DMS53 treated with DMSO at 0.1 percent for 48 hours (cell line): Measurements from ENCODE around the gene PEX3.
"Not testable (repeated sequence)": the region's sequence is repeated elsewhere in the genome, so short reads cannot be mapped to it uniquely, and the experiment has no call there.

Experiments used
- DNase-seq: peaks from one replicate; lab custom pipeline; 2025; ENCODE audit not compliant: unreplicated experiment; lab: John Stamatoyannopoulos, UW

The PEX3 gene

DNA sequence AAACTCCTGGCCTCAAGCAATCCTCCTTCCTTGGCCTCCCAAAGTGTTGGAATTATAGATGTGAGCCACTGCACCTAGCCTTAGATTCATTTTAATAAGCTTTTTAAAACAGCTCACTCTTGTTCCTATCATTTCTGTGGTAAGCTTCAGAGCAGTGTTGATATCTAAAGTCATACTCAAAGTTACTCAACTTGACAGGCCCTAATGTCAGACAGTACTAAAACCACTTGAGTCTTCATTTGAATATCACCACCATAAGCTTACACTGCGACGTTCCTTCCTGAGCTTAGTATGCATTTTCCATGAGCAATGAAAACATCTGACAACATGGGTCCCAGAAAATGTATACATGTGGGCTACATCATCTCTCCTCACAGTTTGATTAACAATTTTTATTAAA, 54.9 kb downstream of the PEX3 start:
- DNase-seq, result no peak

DNA sequence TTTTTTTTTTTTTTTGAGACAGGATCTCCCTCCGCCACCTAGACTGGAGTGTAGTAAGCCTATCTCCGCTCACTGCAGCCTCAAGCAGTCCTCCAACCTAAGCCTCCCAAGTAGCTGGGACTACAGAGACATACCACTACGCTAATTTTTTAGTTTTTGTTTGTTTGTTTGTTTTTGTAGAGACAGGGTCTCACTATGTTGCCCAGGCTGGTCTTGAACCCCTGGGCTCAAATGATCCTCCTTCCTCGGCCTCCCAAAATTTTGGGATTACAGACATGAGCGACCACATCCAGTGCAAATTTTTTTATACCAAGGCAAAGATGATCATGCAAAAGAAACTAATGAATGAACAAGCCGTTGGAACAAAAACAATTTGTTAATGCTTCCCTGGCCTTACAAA, 55.6 kb downstream of the PEX3 start:
- DNase-seq, result no peak

DNA sequence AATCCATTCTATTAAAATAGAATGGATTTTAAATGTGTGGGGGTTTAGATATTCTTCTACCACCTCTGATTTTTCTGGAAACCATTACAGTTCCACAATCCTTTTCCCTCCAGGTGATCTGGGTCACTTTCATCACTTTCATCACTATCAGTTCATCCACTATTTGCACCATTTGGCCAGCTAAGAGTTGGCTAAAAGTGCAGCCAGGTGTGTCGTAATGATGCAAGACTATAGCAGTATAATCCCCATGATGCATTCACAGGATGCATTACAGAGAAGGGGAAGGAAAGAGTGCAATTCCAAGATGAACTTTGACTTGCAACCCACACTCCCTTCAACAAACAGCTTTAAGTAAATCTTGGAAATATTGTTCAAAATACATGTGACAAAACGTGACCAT, 56.0 kb downstream of the PEX3 start:
- no peak for DNase-seq

DNA sequence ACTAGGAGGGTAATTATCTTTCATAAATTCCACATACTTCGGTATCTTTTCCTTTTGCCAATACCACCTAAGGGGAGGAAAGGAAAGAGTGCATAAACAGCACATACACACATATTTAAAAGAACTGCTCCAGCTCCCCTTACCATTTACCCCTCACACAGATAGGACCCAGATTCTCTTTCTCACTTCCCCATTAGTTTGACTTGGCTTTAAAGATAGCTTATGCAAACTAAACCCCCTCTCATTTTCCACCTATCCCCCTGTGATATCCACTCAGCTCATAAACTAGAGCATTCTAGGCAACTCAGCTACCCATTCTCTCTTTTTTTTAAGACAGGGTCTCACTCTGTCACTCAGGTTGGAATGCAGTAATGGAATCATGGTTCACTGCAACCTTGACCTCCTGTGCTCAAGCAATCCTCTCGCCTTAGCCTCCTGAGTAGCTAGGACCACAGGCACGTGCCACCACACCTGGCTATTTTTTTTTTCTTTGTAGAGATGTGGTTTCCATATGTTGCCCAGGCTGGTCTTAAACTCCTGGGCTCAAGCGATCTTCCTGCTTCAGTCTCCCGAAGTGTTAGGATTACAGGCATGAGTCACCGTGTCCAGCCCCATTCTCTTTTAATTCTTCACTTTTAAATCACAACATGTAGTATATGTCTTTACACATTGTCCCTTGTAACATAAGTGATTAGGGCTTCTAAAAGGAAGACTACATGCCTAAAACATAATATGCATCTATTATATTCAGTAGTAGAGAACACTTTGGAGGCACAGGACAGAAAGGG, 56.9 kb downstream of the PEX3 start:
- DNase-seq, result no peak

DNA sequence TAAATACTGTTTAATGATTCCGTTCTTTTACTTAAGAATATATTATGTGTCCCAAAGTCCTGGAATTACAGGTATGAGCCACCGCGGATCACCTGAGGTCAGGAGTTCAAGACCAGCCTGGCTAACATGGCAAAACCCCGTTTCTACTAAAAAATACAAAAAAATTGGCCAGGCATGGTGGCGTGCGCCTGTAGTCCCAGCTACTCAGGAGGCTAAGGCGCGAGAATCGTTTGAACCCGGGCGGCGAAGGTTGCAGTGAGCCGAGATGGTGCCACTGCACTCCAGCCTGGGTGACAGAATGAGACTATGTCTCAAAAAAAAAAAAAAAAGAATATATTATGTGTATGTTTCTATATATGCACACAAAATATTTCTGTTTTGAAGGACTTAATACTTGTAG, 59.7 kb downstream of the PEX3 start:
- DNase-seq, result not testable (repeated sequence)

DNA sequence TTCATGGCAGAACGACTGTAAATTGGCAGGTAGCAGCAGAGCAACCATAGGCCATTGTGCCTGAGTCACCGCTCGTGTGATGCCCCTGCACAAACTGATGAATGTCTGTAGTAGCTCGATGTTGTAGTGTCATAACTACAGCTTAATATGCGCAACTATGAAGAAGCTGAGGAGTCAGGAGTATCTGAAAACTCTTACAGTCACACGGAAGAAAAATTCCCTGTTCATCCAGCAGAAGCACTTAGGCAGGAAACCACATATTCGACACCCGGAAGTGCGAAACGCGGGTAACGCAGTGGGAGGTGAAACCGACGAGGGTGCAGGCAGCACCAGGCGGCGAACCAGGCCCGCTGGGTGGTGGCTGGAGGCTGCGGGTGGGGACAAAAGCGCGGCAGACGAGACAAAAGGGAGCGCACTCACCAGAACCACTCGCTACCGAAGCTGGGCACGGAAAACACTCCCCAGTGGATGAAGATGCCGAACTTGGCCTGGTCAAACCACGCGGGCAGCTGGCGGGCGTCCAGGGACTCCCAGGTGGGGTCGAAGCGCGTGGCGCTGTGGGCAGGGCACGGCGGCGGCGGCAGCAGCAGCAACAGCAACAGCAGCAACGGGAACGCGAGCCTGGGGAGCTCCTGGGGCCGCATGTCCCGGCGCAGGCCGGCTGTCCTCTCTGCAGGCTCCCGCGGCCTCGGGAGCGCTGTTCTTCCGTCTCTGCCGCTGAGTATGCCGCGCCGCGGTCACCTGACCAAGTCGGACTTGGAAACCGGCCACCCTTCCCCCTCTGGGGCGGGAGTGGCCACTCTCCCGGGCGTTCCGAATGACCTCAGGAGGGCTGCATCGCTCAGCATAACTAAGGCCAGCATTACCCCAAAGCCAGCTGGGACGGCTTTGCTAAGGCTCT, 60.6 kb downstream of the PEX3 start, which contains the start of gene FUCA2:
FUCA2 (minus strand) TSS at position 730 of the 901 bp plus-strand sequence; CDS start at position 644, 86 bp downstream.
- peak; percentile 44 for DNase-seq

DNA sequence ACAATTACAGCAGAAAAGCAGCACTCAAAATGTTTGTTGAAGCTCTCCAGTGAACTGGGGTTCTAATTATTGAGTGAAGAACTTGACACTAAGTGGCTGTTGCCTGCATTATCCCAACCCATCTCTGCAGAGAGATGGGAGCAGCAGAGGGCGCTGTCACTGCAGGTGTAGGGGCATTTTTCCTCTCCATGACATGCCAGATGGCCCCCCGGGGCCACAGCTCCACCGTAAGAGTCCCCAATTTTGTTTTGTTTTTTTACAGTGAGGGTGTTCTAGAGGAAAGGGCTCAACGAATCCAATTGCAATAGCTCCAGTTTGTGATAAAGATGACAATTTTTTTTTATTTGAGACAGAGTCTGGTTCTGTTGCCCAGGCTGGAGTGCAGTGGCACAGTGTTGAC, 62.8 kb downstream of the PEX3 start:
- no peak for DNase-seq

DNA sequence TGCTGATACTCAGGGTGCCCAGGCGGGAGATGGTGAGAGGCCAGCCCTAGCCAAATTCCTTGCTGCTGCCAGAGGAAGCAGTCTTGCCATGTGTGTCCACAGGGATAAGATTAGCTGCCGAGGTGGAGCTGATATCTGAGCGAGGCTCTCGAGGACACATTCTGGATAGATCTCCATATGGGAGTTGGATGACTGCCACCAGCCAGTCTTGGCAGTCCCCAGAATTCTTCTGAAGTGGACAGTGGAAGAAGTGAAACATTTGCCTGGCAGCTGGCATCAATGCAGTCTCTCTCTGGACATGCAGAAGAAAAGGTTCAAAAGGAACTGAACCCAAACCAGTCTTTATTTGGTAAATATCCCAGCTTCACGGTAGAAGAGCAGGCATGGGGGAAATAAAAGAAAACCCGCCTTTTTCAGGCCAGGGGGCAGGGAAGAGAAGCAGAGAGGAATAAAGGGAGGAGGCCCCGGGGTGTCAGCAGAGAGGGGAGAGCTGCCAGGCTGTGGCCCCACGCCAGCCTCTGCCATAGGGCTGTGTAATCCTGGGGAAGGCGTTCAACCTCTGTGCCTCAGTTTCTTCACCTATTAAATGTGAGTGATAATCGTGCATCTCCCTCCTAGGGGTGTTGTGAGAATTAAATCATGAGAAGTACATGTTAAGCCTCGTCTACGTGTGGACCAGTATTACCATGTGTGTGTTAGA, 64.6 kb downstream of the PEX3 start:
- DNase-seq, result no peak

DNA sequence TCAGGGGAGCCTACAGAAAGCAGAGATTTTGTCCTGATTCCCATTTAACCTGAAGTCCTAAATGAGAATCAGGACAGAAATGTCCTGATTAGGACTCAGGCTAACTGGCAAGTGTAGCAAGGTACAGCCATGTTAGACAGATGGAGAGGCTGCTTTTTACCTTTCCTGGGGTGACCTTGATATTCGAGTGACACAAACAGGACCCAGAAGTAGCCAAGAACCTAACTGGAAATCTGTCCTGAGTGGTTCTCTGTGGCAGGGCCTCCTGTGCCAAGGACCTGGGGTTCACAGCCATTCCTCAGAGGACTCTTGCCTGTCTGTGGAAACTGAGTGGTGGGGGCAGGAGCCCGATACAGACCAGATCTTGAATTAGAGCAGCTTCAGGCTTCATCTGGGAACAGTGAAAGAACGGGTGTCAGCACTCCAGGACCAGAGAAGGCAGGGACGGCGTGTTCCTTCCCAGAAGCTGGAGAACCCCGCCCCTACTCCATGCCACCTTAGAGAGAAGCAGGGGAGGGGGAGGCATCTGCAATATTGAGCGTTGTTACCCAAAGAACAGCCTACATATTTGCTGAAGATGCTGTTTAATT, 65.3 kb downstream of the PEX3 start:
- DNase-seq, result no peak

DNA sequence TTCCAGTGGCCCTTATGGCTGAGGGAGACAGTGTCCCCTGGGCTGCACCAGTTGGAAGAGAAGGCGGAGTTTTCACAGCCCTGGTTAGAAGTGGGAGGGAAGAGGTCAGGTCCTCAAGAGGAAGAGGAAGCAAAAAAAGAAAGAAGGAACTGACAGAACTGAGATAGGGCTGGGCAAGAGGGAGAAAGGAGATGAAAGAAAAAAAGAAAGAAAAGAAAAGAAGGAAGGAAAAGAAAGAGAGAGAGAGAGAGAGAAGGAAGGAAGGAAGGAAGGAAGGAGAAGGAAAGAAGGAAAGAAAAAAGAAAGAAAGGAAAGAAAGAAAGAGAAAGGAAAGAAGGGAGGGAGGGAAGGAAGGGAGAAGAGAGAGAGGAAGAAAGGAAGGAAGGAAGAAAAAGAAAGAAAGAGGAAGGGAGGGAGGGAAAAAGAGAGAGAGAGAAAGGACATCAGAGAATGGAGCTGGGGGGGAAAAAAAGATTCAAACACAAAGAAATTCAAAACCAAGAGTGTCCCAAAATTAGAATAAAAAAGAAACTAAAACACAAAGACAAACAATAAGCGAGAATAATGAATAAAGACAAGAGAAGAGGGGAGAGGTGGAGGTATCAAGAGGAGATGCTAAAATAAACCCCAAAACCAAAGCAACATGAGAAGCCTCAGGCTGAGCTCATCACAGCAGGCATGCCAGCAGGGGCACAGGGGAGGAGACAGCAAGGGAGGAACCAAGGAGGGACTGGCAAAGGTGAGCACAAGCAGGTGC, 66.3 kb downstream of the PEX3 start:
- no peak for DNase-seq

DNA sequence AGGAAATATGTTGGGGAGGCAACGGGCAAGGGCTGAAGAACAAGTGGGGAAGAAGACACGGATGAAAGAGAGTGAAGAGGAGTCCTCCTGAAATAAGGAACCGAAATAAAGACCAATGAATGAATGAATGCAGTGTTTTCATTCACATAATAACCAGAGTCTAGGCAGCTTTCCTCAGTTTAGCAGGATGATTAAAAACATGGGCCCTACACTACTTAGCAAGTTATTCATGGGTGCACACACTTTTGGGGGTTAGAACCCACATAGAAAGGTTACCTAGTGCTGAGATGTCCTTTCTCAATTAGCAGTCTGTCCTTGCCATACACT, 66.8 kb downstream of the PEX3 start:
- DNase-seq, result no peak

DNA sequence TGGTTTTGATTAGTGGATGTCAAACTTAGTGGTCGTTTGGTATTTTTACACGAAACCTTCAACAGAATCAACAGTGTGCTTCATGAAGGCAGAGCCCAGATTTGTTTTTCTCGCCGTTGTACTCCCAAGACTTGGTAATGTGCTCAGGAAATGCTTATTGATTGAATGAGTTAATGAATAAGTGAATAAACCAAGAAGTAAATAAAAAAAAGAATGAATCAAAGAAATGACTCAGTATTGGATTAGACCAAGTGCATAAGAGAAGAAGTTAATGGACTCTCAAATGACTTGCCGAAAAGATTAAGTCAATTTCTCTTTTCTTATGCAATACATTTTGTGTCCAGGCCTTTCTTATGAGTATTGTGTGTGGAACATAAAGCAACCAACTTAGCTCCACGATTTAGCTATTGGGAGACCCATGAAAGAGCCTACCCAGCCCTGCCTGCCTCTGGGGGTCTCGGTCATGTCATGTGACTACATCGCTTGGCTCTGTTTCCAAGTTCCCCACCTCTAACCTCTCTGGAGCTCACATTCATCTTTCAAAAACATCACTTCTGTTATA, 71.5 kb downstream of the PEX3 start:
- DNase-seq, result no peak

DNA sequence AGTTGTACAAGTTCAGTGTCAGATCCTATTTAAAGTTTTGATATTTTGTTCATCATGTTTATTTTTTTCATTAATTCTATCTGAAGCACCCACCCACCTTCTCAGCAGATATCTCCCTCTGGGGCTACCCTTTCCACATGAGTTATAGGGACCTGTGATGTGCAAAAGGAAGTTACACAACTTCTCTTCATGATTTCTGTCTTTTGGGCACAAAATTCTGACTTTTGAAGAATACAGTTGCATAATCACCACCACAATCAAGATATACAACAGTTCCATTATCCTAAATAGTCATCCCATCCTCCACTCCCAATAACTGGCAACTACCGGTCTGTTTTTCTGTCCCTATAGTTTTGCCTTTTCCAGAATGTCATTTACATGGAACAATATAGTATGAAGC, 74.8 kb downstream of the PEX3 start:
- DNase-seq, result no peak

DNA sequence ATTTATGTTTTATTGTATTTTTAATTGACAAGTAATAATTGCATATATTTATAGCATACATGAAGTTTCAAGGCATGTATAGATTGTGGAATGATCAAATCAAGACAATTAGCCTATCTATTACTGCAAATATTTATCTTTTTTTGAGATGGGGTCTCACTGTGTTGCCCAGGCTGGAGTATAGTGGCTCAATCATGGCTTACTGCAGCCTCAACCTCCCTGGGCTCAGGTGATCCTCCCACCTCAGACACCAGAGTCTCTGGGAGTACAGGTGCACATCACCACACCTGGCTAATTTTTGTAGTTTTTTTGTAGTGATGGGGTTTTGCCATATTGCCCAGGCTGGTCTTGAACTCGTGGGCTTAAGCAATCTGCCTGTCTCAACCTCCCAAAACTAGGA, 77.1 kb downstream of the PEX3 start:
- no peak for DNase-seq

DNA sequence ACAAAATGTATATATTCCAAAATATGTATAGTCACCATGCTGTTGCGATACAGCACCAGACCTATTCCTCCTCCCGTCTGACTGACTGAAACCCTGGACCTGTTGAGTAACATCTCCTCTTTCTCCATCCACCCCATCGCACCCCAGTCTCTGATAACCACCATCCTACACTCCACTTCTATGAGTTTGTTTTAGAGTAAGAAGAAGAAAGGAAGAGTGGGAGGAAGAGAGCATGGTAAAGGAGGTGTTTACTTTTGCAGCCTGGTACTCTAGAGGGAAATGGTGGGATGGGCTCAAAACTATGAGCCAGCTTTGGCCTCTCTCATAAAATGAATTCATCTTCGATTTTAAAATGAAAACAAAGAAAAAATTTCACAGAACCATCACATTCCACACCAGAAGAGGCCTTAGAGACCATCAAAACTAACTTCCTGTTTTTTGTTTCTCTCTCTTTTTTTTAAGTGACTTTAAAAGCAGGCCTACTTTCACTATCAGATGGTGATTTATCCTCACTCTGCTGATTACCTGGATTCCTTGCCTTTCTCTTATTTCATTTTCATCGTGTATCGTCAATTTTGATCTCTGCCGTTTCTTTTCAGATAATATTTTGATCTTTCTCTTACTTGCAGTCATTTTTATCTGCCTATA, 77.7 kb downstream of the PEX3 start:
- DNase-seq, result no peak

DNA sequence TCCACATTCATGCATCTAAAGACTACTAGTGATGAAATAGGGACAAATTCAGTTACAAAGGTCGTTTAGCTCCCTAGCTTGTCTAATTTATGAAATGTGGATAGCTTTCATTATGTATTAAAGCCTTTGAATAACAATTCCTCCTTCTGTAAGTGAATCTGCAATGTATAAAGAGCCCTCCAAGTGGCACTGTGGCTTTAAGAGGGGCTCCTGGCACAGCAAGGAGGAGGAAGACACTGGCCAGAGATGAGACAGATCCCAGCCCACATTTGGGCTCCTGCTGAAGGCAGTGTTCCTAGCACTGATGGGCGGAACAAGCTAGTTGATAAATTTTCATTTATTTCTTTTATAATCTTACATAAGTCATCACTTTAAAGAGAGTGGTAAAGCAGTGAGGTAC, 78.5 kb downstream of the PEX3 start:
- no peak for DNase-seq

DNA sequence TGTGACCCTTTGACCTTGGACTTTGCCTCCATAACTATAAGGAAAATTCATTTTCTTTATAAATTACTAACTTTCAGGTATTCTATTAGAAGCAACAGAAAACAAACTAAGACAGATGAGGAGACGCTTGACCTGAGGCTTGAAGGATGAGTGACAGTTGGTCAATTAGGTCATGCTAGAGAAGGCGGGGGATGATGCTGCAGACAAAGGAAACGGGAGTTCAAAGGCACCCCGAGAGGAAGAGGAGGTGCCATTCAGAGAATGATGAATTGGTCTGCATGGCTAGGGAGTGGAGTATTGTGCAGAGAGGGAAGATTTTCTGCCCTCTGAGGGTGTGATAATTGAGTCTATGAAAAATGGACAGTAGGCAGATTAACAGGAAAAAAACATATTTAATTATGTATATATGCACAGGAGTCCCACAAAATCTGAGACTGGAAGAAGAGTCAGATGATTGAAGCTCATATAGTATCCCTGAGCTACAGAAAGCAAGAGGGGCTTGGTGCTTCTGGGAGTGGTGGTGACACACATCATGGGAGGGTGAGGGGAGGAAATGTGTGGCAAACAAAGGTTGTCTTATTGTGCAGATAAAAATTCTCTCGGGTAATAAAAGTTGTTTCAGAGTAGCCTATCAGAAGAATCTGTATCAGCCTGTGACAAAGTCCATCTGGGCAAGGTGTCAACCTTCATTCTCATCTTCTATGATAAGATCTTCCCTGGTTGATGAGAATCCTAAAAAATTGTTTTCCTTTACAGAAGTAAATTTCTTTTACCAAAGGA, 81.3 kb downstream of the PEX3 start:
- no peak for DNase-seq

DNA sequence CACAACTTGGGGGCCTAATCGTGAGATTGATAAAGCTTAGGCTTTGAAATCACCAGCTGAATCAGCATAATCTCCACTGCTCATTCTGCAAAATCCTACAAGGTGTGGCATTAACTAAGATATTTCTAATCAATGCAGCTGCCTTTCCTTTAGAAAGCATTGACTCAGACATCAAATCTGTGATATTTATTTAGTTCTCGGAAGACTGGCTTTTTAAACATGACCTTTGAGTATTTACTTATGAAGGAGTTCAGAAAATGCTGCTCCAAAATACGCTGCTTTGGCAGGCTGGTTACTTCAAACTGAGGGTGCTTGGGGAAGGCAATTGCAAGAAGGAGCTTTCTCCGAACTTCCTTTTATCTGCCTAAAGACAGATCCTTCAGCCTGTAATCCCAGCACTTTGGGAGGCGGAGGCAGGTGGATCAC, 84.6 kb downstream of the PEX3 start:
- DNase-seq, result no peak

DNA sequence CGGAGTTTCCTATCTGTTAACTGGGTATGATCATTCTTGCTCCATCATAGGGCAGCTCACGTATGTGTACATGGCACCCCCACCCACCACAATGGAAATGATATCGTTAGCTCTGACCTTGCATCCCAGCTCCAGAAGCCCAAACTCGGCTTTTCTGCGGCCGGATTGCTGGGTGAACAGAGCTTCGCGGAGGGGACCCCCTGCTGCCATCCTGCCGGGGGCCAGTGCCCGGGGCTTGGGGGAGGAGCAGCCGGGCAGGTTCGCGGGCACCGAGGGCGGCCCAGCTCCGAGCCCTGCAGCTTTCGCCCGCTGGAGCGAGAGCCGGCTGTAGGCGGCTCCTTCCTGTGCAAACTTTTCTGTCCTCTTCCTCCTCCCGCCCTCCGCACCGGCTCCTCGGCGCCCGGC, 85.9 kb downstream of the PEX3 start:
- peak; percentile 19 for DNase-seq
